GM23338 (cell line): ENCODE measurements around the gene ARID1B. TPM values are rescaled to one million over a fixed set of nuclear protein-coding genes. Genes with fewer than 3 reads are reported as not detected.

Experiments used
- ATAC-seq: fragments of 200-7000 bp; cut with Tn5 transposase; 3 replicates; pipeline ENCODE4 v1.9.1; 2020
- DNase-seq: peaks from one replicate; pipeline ENCODE4 v3.0.0-alpha.2; 2015; ENCODE audit warnings: low spot score
- H2AFZ ChIP-seq: fragments of 200-600 bp; sonication (generic); 2 replicates; pipeline ENCODE4 v1.8.0; 2016; ENCODE audit warnings: antibody characterized with exemption, mild to moderate bottlenecking, moderate library complexity
- H3F3A ChIP-seq: fragments of 200-600 bp; sonication (generic); replicated peaks from 2 replicates; pipeline ENCODE4 v1.8.0; 2017; ENCODE audit warnings: antibody characterized with exemption, mixed run types, low read depth
- H3K27ac ChIP-seq: fragments of 200-600 bp; sonication (generic); 2 replicates; pipeline ENCODE4 v1.6.1; 2016; ENCODE audit warnings: low read depth
- H3K27me3 ChIP-seq: fragments of 200-600 bp; sonication (generic); 2 replicates; pipeline ENCODE4 v1.8.0; 2016; ENCODE audit warnings: mild to moderate bottlenecking, mixed run types, moderate library complexity; ENCODE audit not compliant: insufficient read depth
- H3K36me3 ChIP-seq: fragments of 200-600 bp; sonication (generic); 2 replicates; pipeline ENCODE4 v1.8.0; 2016; ENCODE audit warnings: mild to moderate bottlenecking; ENCODE audit not compliant: insufficient read depth
- H3K4me1 ChIP-seq: fragments of 200-600 bp; sonication (generic); 2 replicates; pipeline ENCODE4 v1.8.0; 2016; ENCODE audit warnings: mild to moderate bottlenecking, moderate library complexity; ENCODE audit not compliant: insufficient read depth
- H3K4me2 ChIP-seq: fragments of 200-600 bp; sonication (generic); 2 replicates; pipeline ENCODE4 v1.7.1; 2017; ENCODE audit warnings: mixed run types
- H3K4me3 ChIP-seq: fragments of 200-600 bp; sonication (generic); 2 replicates; pipeline ENCODE4 v1.6.1; 2016; ENCODE audit warnings: mixed run types
- H3K79me2 ChIP-seq: fragments of 200-600 bp; sonication (generic); replicated peaks from 2 replicates; pipeline ENCODE4 v1.8.0; 2017; ENCODE audit warnings: mild to moderate bottlenecking; ENCODE audit not compliant: insufficient read depth
- H3K9me2 ChIP-seq: fragments of 200-600 bp; sonication (generic); 2 replicates; pipeline ENCODE4 v1.8.0; 2017; ENCODE audit not compliant: insufficient read depth
- H4K20me1 ChIP-seq: fragments of 200-600 bp; sonication (generic); replicated peaks from 2 replicates; pipeline ENCODE4 v1.8.0; 2017; ENCODE audit warnings: mild to moderate bottlenecking; ENCODE audit not compliant: insufficient read depth
- H3K27ac Mint-ChIP-seq: 2 replicates; pipeline ENCODE4 v1.8.0; 2020; ENCODE audit warnings: inconsistent platforms, mild to moderate bottlenecking, moderate library complexity, mixed read lengths
- H3K27me3 Mint-ChIP-seq: 3 replicates; pipeline ENCODE4 v1.8.0; 2022; ENCODE audit warnings: low read depth, mild to moderate bottlenecking, moderate library complexity, mixed read lengths, inconsistent platforms; ENCODE audit not compliant: insufficient read depth, poor library complexity
- H3K36me3 Mint-ChIP-seq: 3 replicates; pipeline ENCODE4 v1.8.0; 2021; ENCODE audit warnings: low read depth, mild to moderate bottlenecking, inconsistent platforms, moderate library complexity, mixed read lengths
- H3K4me1 Mint-ChIP-seq: 3 replicates; pipeline ENCODE4 v1.8.0; 2020; ENCODE audit warnings: mild to moderate bottlenecking, inconsistent platforms, mixed read lengths
- H3K4me3 Mint-ChIP-seq: 3 replicates; pipeline ENCODE4 v1.8.0; 2021; ENCODE audit warnings: moderate library complexity, mild to moderate bottlenecking, inconsistent platforms, mixed read lengths
- H3K9me3 Mint-ChIP-seq: 3 replicates; pipeline ENCODE4 v1.8.0; 2020; ENCODE audit warnings: moderate library complexity, mild to moderate bottlenecking, inconsistent platforms, mixed read lengths
- CREB1 ChIP-seq: fragments of 250-450 bp; sonication (Bioruptor Pico); IDR thresholded peaks from 2 replicates; pipeline ENCODE4 v1.5.0; 2020; ENCODE audit warnings: low read depth, mild to moderate bottlenecking, moderate library complexity
- CTCF ChIP-seq, 2 experiments: fragments of 200-600 bp in 1 of 2; sonication (generic) in 1 of 2; conservative IDR thresholded peaks; 2 replicates each; pipeline versions ENCODE4 v1.5.1 to v1.6.1; 2016 to 2017; ENCODE audit warnings: antibody characterized with exemption in 2 of 2, low read depth in 2 of 2, mild to moderate bottlenecking in 2 of 2, moderate library complexity in 1 of 2
- ETS1 ChIP-seq: IDR thresholded peaks from 2 replicates; pipeline ENCODE4 v1.6.1; 2016; ENCODE audit warnings: antibody characterized with exemption
- EZH2 ChIP-seq: fragments of 200-600 bp; sonication (generic); IDR thresholded peaks from one replicate; pipeline ENCODE4 v1.8.0; 2017; ENCODE audit warnings: antibody characterized with exemption, mild to moderate bottlenecking, low read depth; ENCODE audit not compliant: unreplicated experiment
- EZH2phosphoT487 ChIP-seq: fragments of 200-600 bp; sonication (generic); IDR thresholded peaks from one replicate; pipeline ENCODE4 v1.8.1; 2018; ENCODE audit warnings: antibody characterized with exemption; ENCODE audit not compliant: unreplicated experiment
- JUNB ChIP-seq: IDR thresholded peaks from one replicate; pipeline ENCODE4 v1.6.1; 2016; ENCODE audit warnings: antibody characterized with exemption; ENCODE audit not compliant: unreplicated experiment
- NANOG ChIP-seq: IDR thresholded peaks from 2 replicates; pipeline ENCODE4 v1.6.1; 2016; ENCODE audit warnings: antibody characterized with exemption, borderline replicate concordance
- POLR2AphosphoS5 ChIP-seq: IDR thresholded peaks from 2 replicates; pipeline ENCODE4 v1.6.1; 2016; ENCODE audit warnings: antibody characterized with exemption, low read depth
- REST ChIP-seq: IDR thresholded peaks from one replicate; pipeline ENCODE4 v1.6.1; 2018; ENCODE audit warnings: antibody characterized with exemption; ENCODE audit not compliant: unreplicated experiment
- STAT1 ChIP-seq: IDR thresholded peaks from one replicate; pipeline ENCODE4 v1.6.1; 2016; ENCODE audit warnings: antibody characterized with exemption; ENCODE audit not compliant: unreplicated experiment
- ZNF114 ChIP-seq: fragments of 250-450 bp; sonication (Bioruptor Pico); IDR thresholded peaks from 2 replicates; pipeline ENCODE4 v1.5.0; 2020; ENCODE audit warnings: mild to moderate bottlenecking, moderate library complexity
- ZNF331 ChIP-seq: fragments of 250-450 bp; sonication (Bioruptor Pico); IDR thresholded peaks from 2 replicates; pipeline ENCODE4 v1.5.0; 2020; ENCODE audit warnings: low read depth, mild to moderate bottlenecking, moderate library complexity
- ZNF462 ChIP-seq: fragments of 250-450 bp; sonication (Bioruptor Pico); IDR thresholded peaks from 2 replicates; pipeline ENCODE4 v1.5.0; 2020; ENCODE audit warnings: mild to moderate bottlenecking, moderate library complexity
- polyA plus RNA-seq: library from polyadenylated mRNA; unstranded; fragments of >200 nt; fragmentation: Nextera tagmentation; extraction: Ambion mirVana; gene quantifications from 2 replicates; pipeline ENCODE4 v1.2.1, GENCODE V29; 2016
- total RNA-seq: library from RNA; depleted of rRNA; stranded (reverse); fragments of >200 nt; shearing (Covaris generic); gene quantifications from 2 replicates; pipeline ENCODE4 v1.2.3, GENCODE V29; 2014

ARID1B gene
- total and polyA plus RNA-seq, 2 experiments from 2014 or later: 59.3 to 72.2 TPM

- H3K36me3 ChIP-seq: no peaks in the 10 kb centered on the region
- H3K4me3 Mint-ChIP-seq: peak overlapping the region; percentile 95
- ATAC-seq (no peak), DNase-seq (no peak)
- peak overlapping the region; percentile 73 for H3K4me3 ChIP-seq
- no peaks in the 10 kb centered on the region for H3K27me3 ChIP-seq
- peaks cover 5% of the 10 kb centered on the region; the same call in 1 of the 2 replicates for H4K20me1 ChIP-seq
- peaks cover 74% of the 10 kb centered on the region for H3K79me2 ChIP-seq
- TF ChIP-seq POLR2AphosphoS5 (no peak), EZH2 (no peak), ZNF114 (CRISPR knock-in tag) (no peak), ZNF462 (CRISPR knock-in tag) (no peak), ZNF331 (no peak), CTCF (conservative IDR thresholded peaks at IDR 0.05; ENCODE audit: low read depth in 2 of 2) (no peak), CREB1 (no peak), ETS1 (no peak), NANOG (no peak), EZH2phosphoT487 (no peak), REST (no peak), JUNB (no peak), STAT1 (no peak)
- no peak overlapping the region for H2AFZ ChIP-seq
- peaks cover 61% of the 10 kb centered on the region for H3K4me1 Mint-ChIP-seq
- H3K9me2 ChIP-seq: no peaks in the 10 kb centered on the region
- no peak overlapping the region for H3K27ac ChIP-seq
- peaks cover 44% of the 10 kb centered on the region for H3K4me1 ChIP-seq
- H3K36me3 Mint-ChIP-seq: peaks cover 7% of the 10 kb centered on the region; the same call in 2 of the 3 replicates
- peak overlapping the region; percentile 89 for H3K4me2 ChIP-seq
- H3K27ac Mint-ChIP-seq: peak overlapping the region; percentile 12; the same call in 1 of the 2 replicates
- no peaks in the 10 kb centered on the region for H3F3A ChIP-seq
- H3K27me3 Mint-ChIP-seq: peaks cover 13% of the 10 kb centered on the region
- no peaks in the 10 kb centered on the region; the same call in 2 of the 3 replicates for H3K9me3 Mint-ChIP-seq
These were observed 4.9 kb downstream of the ARID1B start for GRCh38 chr6:156781861-156782631.
